ENCODE measurements around the gene NPFFR2. TPM values are rescaled to one million over a fixed set of nuclear protein-coding genes. Genes with fewer than 3 reads are reported as not detected.

Gene NPFFR2
- polyA plus RNA-seq = 0.12 TPM in 1 of 2 replicates, not detected in the other

GRCh38 chr4:72031868-72032608 lies at the start of gene NPFFR2:
Gene NPFFR2 (plus strand): TSS chr4:72032000. CDS start chr4:72128592, 96,592 bp downstream.

Other genes with a start within 250 kb of the NPFFR2 start
- gene GC, start 247.9 kb upstream of the NPFFR2 start, polyA plus RNA-seq = not detected in 2 replicates